KG1 (cell line): Measurements from ENCODE around the gene PCSK5.

Experiments
- DNase-seq: peaks from one replicate; lab custom pipeline; 2025; lab: John Stamatoyannopoulos, UW

PCSK5 gene

GRCh38 chr9:75921391-75922127, 31.1 kb downstream of the PCSK5 start:
- no peak for DNase-seq

- no peak for DNase-seq
Measured at GRCh38 chr9:75926385-75926784, 35.9 kb downstream of the PCSK5 start.

DNA sequence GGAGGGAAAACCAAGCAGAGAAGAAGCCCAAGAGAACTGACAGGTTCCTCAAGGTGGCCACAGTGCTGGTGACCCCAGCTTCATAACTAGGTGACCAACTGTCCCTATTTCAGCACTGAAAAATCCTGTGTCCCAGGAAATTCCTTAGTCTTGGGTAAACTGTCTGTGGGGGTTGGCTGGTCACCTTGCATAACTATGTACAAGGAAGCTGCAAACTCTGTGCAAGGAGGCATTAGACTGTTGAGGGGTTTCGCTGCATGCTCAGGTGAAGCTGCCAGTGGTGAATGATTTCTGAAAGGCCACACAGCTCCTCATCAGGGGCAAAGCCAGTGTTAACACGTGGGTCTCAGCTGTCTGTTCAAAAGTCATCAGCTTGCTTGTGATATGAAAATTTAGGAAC, 36.9 kb downstream of the PCSK5 start:
- DNase-seq = no peak

GRCh38 chr9:75930190-75930589, 39.7 kb downstream of the PCSK5 start:
- no peak for DNase-seq

- no peak for DNase-seq
Measured at GRCh38 chr9:75930730-75931321, 40.4 kb downstream of the PCSK5 start.

DNA sequence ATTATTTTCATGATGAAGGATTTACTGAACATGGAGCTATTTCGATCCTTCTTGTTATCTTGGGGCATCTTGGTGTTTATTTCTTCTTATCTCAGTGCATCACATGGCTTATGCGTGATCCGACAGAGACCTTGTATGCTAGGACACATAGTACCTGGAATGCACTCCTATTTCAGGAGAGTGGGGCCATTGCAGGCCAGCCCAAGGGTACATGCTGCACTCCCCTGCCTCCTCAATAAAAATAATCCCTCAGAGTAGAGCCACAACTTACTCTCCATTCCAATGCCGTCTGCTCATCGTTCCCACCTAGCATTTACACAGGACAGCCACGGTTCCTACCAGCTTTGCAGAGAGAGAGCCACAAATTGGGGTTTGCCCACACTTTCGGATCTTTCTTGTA, 43.5 kb downstream of the PCSK5 start:
- no peak for DNase-seq

GRCh38 chr9:75935591-75935990, 45.1 kb downstream of the PCSK5 start:
- no peak for DNase-seq

- DNase-seq = no peak
Measured at GRCh38 chr9:75937521-75938258, 47.2 kb downstream of the PCSK5 start.

- no peak for DNase-seq
Measured at GRCh38 chr9:75938946-75939345, 48.5 kb downstream of the PCSK5 start.

- DNase-seq = no peak
Measured at GRCh38 chr9:75939536-75940111, 49.2 kb downstream of the PCSK5 start.

DNA sequence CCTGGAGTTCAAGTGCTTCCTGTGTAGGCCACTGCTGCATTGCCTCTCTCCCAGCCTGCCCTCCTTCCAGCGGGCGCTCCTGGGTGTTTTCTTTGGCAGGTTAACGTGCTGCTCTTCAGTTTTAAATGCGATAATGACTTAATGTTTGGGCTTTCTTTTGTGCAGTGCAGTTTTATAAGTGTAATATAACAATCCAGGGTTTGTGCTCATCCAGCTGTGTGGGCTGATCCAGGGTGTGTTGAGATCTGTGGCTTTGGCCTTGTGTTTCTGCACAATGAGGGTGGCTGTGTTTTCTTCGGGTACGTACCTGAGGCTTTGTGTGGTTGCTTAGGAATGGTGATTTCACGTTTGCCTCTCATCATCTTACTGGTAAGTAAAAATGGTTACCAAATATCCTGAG, 50.6 kb downstream of the PCSK5 start:
- no peak for DNase-seq

GRCh38 chr9:75941577-75942311, 51.3 kb downstream of the PCSK5 start:
- no peak for DNase-seq

DNA sequence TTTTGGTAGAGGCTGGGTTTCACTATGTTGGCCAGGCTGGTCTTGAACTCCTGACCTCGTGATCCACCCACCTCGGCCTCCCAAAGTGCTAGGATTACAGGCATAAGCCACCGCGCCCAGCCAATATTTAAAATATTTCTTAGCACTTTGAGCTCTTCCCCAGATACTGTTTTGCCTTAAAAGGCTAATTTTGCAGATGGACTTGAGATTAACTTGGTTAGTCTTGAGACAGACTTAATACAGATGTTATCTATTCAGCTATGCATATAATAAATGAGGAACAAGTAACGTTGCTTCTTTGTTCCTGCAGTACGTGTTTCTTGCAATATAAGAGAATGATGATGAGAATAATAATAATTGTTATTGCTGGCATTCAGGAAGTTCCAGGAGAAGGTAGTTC, 56.3 kb downstream of the PCSK5 start:
- no peak for DNase-seq

DNA sequence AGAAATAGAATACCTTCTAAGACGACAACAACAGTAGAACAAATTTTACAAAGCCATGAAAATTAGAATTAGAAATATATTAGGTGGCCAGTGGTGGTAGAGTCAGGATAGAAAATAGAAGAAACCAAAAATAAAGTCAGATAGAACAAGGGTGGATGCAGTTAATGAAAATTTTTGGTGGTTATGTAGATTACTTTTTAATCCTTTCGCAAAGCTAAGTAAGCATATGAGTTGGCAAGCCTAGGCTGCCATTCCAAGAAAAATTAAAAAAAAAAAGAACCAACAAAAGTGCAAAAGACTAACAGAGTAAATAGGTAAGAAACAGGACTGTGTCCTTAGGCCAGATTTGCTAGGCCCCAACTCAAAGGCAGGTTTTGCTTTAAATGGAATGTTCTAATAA, 56.8 kb downstream of the PCSK5 start:
- DNase-seq = no peak

DNA sequence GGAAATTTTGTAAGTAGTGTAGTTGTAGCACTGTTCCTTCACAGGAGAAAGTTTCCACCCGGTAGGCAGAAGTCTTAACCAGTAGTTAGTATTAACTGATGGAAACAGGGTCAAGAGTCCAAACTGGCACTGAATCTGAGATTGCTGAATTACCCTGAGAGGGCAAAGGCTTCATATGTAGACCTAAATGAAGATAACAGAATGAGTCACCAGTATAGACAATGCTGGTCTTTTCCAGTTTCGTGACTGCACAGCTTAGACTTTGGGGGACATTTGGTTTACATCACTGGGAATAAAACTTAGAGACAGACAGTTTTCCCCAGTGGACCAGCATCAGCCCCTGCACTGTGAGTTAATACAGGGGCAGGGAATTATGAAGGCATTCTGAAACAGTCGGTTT, 60.5 kb downstream of the PCSK5 start:
- no peak for DNase-seq

GRCh38 chr9:75953218-75953617, 62.7 kb downstream of the PCSK5 start:
- DNase-seq = no peak

- DNase-seq = no peak
Measured at GRCh38 chr9:75956161-75956560, 65.7 kb downstream of the PCSK5 start.

DNA sequence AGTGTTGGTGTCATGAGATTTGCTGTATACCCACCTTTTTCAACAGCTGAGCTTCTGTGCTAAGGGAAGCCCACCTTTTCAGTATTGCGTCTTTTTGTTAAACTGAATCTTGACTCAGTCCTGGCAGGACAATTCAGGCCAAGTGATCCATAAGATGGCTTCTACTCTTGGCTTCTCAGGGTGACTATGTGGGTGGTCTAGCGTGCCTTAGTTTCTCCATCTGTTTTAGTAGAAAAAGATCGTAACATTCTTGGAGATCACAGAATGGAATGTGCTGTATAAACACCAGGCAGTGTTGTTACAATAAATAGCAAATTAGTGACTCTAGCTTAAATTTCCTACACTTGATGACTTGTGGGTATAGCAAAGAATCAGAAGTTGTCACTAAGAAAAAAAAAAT, 66.6 kb downstream of the PCSK5 start:
- no peak for DNase-seq

DNA sequence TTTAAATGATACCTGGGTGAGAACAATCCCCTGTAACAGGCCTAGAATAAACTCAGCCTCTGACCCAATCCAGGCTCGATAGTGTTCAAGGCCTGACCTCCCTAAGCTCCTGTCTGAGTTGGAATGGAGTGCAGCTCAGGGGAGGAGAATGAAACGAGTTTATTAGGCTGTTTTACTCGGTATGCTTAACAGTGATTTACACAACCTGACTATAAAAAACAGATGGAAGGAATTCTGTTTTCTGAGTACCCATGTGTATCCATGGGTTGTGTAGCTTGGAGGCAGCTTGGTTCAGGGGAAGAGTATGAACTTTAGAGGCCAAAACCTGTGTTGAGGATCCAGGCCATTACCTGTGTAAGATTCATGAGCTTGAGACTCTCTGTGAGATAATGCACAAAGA, 67.8 kb downstream of the PCSK5 start:
- no peak for DNase-seq

GRCh38 chr9:75960551-75960950, 70.1 kb downstream of the PCSK5 start:
- no peak for DNase-seq

DNA sequence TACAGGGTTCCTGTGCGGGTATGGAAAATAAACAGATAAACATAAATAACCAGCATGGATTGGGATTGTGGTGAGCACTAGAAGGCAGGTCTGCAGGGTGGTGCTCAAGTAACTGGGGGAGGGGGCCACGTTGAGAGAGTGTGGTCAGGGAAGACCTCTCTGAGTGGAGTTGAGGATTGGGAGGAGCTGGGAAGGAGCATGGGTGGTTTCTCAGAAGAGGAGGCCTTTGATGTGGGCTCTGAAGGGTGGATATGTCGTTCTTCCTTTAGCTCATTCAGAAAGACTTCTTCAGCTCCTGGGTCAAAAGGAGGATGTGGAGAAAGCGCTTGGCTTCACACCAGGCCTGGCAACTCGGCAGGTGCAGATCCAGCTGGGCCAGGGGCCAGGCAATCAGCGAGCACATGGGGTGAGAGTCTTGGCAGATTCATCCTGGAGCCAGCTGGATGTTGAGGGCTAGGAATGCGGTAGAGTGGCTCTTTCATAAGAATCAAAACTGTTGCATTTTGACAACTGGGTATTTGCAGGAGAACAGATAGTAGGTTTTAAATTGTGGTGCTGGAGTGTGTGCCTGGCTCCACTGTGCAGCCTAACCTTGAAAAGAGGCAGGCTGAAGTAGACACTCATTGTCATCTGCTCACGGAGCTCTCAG, 71.7 kb downstream of the PCSK5 start:
- no peak for DNase-seq

DNA sequence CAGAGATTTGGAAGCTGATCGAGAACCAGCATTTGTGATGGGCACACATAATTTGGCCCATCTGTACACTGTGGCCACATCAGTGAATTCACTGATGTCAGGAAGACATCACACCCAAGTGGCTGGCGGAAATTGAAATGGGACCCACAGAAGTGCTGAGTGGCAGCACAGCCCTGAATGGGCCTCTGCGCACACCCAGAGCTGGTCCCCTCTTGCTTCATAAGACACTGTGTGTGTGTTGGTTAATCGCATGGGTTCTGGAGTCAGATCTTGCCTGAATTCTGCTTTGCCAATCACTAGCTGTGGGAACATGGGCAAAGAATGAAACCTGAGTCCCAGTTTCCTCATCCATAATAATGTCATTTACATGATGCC, 72.2 kb downstream of the PCSK5 start:
- no peak for DNase-seq
